ENCODE measurements around the gene SELENON.

SELENON gene

DNA sequence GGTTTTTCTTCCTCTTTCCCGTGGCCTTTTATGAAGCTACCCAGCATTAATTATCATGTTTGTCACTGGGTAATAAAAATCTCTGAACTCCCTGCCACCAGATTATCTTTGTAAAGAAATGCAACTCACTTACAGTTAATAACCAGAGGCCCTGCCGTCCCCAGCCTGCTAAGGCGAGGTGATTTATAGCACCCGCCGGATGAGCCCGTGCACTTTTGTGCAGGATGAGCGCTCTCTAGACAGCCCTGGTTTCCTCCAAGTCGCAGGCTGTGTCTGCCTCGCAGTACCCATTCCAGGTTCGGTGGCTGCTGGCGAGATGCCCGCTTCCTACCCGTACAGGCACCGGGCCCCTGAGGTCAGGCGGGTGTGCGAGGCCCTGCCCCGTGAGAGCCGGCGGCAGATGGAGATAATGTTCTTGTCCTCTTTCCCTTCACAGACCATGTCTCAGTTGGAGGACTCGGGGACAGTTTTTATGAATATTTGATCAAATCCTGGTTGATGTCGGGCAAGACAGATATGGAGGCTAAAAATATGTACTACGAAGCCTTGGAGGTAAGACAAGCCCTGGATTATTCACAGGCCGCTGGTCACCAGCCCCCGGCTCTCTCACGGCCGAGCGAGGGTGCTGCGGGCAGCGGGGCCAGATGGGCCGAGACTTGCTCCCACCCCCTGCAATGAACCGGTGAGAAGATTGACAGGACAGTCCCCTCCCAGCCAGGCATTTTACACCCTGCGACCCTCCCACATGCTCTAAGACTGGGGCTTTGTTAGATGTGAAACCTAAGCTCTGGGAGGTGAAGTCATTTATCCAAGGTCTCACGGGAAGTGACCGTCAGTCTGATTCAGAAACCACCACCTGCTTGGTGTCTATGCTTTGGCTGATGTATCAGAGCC, 28.5 kb upstream of the SELENON start:
- H3K4me3 ChIP-seq (ENCODE audit: low read depth, low read length), result no peak overlapping the region
- TF ChIP-seq, protein P1, sequence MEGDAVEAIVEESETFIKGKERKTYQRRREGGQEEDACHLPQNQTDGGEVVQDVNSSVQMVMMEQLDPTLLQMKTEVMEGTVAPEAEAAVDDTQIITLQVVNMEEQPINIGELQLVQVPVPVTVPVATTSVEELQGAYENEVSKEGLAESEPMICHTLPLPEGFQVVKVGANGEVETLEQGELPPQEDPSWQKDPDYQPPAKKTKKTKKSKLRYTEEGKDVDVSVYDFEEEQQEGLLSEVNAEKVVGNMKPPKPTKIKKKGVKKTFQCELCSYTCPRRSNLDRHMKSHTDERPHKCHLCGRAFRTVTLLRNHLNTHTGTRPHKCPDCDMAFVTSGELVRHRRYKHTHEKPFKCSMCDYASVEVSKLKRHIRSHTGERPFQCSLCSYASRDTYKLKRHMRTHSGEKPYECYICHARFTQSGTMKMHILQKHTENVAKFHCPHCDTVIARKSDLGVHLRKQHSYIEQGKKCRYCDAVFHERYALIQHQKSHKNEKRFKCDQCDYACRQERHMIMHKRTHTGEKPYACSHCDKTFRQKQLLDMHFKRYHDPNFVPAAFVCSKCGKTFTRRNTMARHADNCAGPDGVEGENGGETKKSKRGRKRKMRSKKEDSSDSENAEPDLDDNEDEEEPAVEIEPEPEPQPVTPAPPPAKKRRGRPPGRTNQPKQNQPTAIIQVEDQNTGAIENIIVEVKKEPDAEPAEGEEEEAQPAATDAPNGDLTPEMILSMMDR (conservative IDR thresholded peaks at IDR 0.05; ENCODE audit: low read depth, low read length), result no peak
- no peak for DNase-seq (ENCODE audit: low read depth)

DNA sequence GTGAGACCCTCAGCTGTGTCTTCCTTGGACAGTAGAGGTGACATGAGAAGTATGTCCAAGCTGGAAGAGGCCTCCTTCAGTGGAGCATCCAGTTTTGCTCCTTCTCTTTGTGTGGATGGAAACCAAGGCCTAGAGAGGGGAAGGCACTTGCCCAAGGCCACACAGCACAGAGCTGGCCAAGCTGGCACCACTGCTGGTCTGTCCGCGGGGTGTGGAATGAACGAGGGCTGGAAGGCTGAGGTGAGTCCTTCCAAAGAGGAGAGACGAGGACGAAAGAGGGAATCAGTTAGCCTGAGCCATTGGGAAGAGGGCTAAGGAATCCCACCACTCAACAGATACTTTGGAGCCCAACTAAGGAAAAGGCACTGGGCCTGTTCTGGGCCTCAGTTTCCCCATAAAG, 27.8 kb upstream of the SELENON start:
- DNase-seq (ENCODE audit: low read depth), result no peak
- H3K4me3 ChIP-seq (ENCODE audit: low read depth, low read length), result no peak overlapping the region
- TF ChIP-seq, protein P1 (conservative IDR thresholded peaks at IDR 0.05; ENCODE audit: low read depth, low read length), result no peak

DNA sequence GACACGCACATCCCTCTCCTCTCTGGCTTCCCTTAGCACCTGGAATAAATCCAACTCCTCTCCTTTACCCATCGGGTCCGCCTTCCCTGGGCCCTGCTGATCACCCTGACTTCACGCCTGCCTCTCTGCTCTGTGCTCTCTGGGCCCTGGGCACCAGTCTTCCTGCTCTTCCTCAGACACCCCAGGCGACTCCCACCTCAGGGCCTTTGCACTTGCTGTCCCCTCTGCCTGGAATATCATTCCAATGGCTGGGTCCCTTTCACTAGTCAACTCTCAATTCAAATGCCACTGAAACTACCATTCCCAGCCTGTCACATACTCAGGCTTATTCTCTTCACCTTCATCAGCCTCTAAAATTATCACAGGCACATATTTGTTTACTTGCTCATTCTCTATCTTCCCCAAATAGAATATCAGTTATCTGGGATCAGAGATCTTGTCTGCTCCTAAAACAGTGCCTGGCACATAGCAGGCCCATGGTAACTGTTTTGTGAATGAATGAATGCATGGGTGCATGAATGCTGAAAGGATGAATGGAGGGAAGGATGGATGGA, 27.2 kb upstream of the SELENON start:
- DNase-seq (ENCODE audit: low read depth), result no peak
- no peak overlapping the region for H3K4me3 ChIP-seq (ENCODE audit: low read depth, low read length)
- TF ChIP-seq, protein P1 (conservative IDR thresholded peaks at IDR 0.05; ENCODE audit: low read depth, low read length), result no peak

DNA sequence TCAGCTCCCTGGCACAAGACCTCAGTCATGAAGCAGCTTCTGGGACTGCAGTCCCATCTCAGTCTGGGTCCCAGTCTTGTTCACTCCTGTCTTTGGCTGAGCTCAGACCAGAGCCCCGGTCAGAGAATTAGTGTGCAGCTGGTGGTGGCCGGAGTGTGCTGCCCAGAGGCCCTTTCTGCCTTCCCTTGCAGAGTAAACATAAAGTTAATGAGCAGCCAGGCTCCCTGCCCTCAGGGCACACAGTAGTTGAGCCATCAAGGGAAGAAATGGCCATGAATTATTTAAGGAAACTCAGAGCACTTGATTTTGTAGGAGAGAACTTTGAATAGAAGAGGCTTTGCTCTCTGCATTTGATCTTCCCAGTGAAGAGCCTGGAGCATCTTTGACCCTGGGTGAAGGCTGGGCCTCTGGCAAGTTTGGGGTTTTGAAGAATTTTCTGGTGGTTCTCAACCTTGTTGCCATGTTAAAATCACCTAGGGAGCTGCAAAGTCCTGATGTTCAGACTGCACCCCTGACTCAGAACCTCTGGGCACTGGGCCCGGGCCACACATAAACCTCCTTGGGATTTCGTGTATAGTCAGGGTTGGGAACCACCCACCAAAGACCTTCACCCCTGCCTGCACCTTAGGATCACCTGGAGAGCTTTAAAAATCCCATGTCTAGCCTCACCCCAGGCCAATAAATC, 26.4 kb upstream of the SELENON start:
- no peak for DNase-seq (ENCODE audit: low read depth)
- no peak overlapping the region for H3K4me3 ChIP-seq (ENCODE audit: low read depth, low read length)
- TF ChIP-seq, protein P1 (conservative IDR thresholded peaks at IDR 0.05; ENCODE audit: low read depth, low read length), result no peak

DNA sequence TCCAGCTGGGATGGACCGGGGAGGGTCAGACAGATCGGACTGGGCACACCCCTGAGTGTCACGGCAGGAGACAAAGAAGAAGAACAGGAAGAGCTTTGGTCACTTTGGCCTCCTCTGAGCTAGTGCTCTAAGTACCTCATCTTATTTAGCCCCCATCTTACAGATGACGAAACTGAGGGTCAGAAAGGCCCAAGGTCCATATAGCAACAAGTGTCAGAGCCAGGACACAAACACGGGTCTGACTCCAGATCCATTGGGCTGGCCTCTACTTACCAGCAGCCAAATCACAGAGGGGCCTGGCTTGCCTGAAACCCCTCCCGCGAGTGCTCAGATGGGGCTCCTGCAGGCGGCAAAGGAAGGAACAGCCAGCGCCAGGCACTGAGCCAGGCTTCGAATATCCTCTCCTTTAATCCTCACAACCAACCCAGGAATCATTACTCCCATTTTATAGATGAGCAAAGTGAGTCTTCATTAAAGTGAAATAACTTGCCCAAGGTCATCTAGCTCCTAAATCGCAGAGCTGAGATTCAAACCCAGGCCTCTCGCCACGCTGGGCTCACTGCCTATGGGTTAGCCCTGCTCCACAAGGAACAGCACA, 25.7 kb upstream of the SELENON start:
- no peak overlapping the region for H3K4me3 ChIP-seq (ENCODE audit: low read depth, low read length)
- TF ChIP-seq, protein P1 (conservative IDR thresholded peaks at IDR 0.05; ENCODE audit: low read depth, low read length), result no peak
- DNase-seq (ENCODE audit: low read depth), result no peak

DNA sequence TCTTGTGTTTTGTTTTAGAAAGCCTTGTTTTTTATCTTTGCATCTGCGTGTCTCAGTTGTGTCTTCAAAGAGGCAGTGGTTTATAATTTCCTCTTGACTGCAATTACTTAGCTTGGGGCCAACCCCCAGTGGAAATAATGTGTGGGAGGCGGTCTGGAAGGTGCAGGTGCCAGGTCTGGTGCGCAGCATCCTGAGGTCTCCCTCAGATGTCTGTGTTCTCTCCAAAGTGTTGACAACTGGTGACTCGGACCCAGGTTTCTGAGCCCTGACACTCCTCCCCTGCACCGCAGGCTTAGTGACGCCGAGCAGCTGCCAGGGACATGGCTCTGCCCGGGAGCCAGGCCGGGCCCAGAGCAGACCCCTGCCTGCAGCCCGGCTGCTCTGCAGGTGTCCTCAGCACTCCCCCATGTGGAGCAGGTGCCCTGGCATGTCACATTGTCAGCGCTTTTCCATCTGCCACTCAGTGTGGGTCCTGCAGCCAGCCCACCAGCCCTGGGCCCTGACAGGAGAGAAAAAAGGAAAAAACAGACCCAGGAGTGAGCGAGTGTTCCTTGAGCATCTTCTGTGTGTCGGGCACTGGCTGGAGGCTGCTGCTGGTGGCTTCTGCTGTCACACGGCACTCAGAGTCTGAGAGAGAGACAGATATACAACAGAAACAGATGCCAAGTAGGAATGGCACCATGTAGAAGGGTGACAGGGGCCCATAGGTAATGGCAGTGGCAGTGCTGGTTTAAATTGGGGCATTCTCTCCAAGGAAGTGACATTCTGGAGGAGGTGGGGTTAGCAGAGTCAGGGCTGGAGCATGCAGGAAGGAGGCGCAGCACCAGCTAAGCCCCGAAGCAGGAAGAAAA, 24.8 kb upstream of the SELENON start:
- DNase-seq (ENCODE audit: low read depth), result no peak
- TF ChIP-seq, protein P1 (conservative IDR thresholded peaks at IDR 0.05; ENCODE audit: low read depth, low read length), result no peak
- H3K4me3 ChIP-seq (ENCODE audit: low read depth, low read length), result no peak overlapping the region

Measured in choroid plexus epithelial cell (primary cell).